Measurements from ENCODE around the gene TARS3. TPM values are rescaled to one million over a fixed set of nuclear protein-coding genes. Genes with fewer than 3 reads are reported as not detected.

TARS3 gene
- total and polyA plus RNA-seq, 12 donors, result 8.1 to 42.5 (median 33.8) TPM

DNA sequence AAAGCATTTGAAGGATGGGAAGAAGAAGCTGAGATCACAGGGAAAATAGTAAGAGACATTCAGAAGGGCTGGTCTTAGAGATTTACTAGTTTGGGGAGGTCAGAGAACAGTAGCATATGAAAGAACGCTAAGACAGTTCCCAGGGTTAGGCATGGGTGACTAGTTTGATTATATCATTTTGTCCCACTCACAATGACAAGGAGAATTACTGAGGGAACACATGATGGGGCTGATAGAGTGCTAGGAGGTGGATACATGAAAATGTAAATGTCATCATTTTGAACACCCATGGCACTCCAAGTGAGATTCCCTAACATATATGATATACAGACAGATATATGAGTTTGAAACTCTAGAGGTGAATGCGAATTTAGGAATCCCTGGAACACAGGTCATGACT is 9.3 kb upstream of the TARS3 start:
- DNase-seq, result no peak
- H3K27ac ChIP-seq, result no peak overlapping the region
- 92 to 93% methylated on average over 2 of the region's 2 CpGs for WGBS, 2 donors
- H3K4me1 ChIP-seq, result no peaks in the 10 kb centered on the region
- intact Hi-C loops (cut with DNase I), result no loop called here
- no peak for TF ChIP-seq CTCF (IDR thresholded peaks at IDR 0.05)
- H3K27me3 ChIP-seq, result no peaks in the 10 kb centered on the region
- ATAC-seq, result no peak
- no peaks in the 10 kb centered on the region for H3K9me3 ChIP-seq
- H3K36me3 ChIP-seq, result peaks cover 0 to 5% (median 0%) of the 10 kb centered on the region in 9 donors
- H3K4me3 ChIP-seq, result no peak overlapping the region

- WGBS, 2 donors, result 92 to 96% methylated on average over 3 of the region's 3 CpGs
- H3K9me3 ChIP-seq, result peaks cover 0 to 4% (median 0%) of the 10 kb centered on the region in 11 donors
- TF ChIP-seq CTCF (IDR thresholded peaks at IDR 0.05), result no peak
- intact Hi-C loops (cut with DNase I), result no loop called here
- H3K27ac ChIP-seq, result no peak overlapping the region
- H3K4me1 ChIP-seq, result no peaks in the 10 kb centered on the region
- H3K36me3 ChIP-seq, result peaks cover 0 to 5% (median 0%) of the 10 kb centered on the region in 9 donors
- no peaks in the 10 kb centered on the region for H3K27me3 ChIP-seq
- H3K4me3 ChIP-seq, result no peak overlapping the region
- DNase-seq (no peak), ATAC-seq (no peak)
Measured at GRCh38 chr15:101732772-101733171, 8.5 kb upstream of the TARS3 start.

GRCh38 chr15:101731746-101732145 is 7.5 kb upstream of the TARS3 start:
- H3K4me1 ChIP-seq, result no peaks in the 10 kb centered on the region
- TF ChIP-seq CTCF (IDR thresholded peaks at IDR 0.05), result no peak
- no peak for DNase-seq
- H3K9me3 ChIP-seq, result peaks cover 0 to 5% (median 0%) of the 10 kb centered on the region in 11 donors
- no peak overlapping the region for H3K27ac ChIP-seq
- H3K27me3 ChIP-seq, result no peaks in the 10 kb centered on the region
- no peak for ATAC-seq
- intact Hi-C loops (cut with DNase I), result no loop called here
- peaks cover 0 to under 1% (median 0%) of the 10 kb centered on the region in 9 donors for H3K36me3 ChIP-seq
- WGBS, 2 donors, result 70 to 74% methylated on average over 6 of the region's 6 CpGs
- no peak overlapping the region for H3K4me3 ChIP-seq

- peaks cover 0 to 18% (median 10%) of the 10 kb centered on the region in 9 donors for H3K4me1 ChIP-seq
- no peaks in the 10 kb centered on the region for H3K27me3 ChIP-seq
- no peak overlapping the region for H3K4me3 ChIP-seq
- intact Hi-C loops (cut with DNase I), result no loop called here
- WGBS, 2 donors, result 83 to 84% methylated on average over 1 of the region's 1 CpG
- TF ChIP-seq CTCF (IDR thresholded peaks at IDR 0.05), result no peak
- peaks cover 0 to 5% (median 0%) of the 10 kb centered on the region in 11 donors for H3K9me3 ChIP-seq
- ATAC-seq (no peak), DNase-seq (no peak)
- no peak overlapping the region for H3K27ac ChIP-seq
- peaks cover 0 to 4% (median 0%) of the 10 kb centered on the region in 9 donors for H3K36me3 ChIP-seq
Measured at GRCh38 chr15:101727186-101727585, 2.9 kb upstream of the TARS3 start.
